Measurements from ENCODE around the gene APBA2. TPM values are rescaled to one million over a fixed set of nuclear protein-coding genes. Genes with fewer than 3 reads are reported as not detected.

The APBA2 gene
- total and polyA plus RNA-seq, 10 of the 15 experiments (the other 5 are each of a cell fraction or from before 2014, with no cell fraction given) = 0.06 to 0.26 (median 0.07) TPM; not detected in 7

DNA sequence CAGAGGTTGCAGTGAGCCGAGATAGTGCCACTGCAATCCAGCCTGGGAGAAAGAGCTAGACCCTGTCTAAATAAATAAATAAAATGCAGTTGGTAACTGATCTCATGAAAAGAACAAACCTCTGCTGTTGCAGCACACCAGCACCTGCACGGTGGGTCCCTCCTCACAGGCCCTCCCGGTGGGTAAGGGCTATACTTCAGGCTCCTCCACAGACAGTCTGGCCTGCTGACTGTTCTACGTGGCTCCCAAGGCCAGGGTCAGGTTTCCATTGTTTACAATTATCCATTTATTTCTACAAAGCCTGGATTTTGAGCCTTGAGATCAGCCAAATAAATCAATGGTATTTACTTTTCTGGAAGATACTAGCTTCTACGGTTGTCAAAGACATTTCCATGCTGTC, 5.1 kb upstream of the APBA2 start:
- peaks cover 0 to 5% of the 10 kb centered on the region in 2 experiments; a peak in 3 of 4 replicates for H3K27me3 ChIP-seq (replicated peaks in 1 of 2; ENCODE audit: control insufficient read depth in 2 of 2, insufficient read depth in 2 of 2, low read length in 1 of 2)
- SMC1A ChIA-PET (ENCODE audit: uncharacterized antibody, unreplicated experiment) = no interaction called here
- CTCF ChIA-PET = no interaction called here
- H3K9ac ChIP-seq (ENCODE audit: control insufficient read depth, insufficient read depth, low read length) = no peak overlapping the region
- intact Hi-C loops (cut with micrococcal nuclease; ENCODE audit: unreplicated experiment) = no loop called here
- H4K20me1 ChIP-seq (ENCODE audit: control insufficient read depth, insufficient read depth) = no peaks in the 10 kb centered on the region
- DNase-seq (ENCODE audit: low read depth, low spot score) (no peak), FAIRE-seq (no peak), ATAC-seq (no peak)
- POLR2A ChIA-PET = no interaction called here
- H3K4me1 ChIP-seq (ENCODE audit: control insufficient read depth, insufficient read depth, low read length) = no peaks in the 10 kb centered on the region
- no peak overlapping the region for H2AFZ ChIP-seq (ENCODE audit: control insufficient read depth, low read depth, low read length)
- H3K4me3 ChIP-seq = no peak overlapping the region
- 33% methylated on average over 5 of the region's 5 CpGs for WGBS (ENCODE audit: insufficient coverage, insufficient replicate concordance, low lambda C conversion rate, missing lambda C conversion rate)
- no peaks in the 10 kb centered on the region for H3K36me3 ChIP-seq (ENCODE audit: control insufficient read depth in 2 of 2, insufficient read depth in 2 of 2, low read length in 1 of 2)
- in situ Hi-C loops (cut with MboI) = no loop called here
- no peaks in the 10 kb centered on the region for H3K79me2 ChIP-seq (ENCODE audit: control insufficient read depth, insufficient read depth, low read length)
- RAD21 ChIA-PET (ENCODE audit: unreplicated experiment) = no interaction called here
- H3K27ac ChIP-seq (ENCODE audit: control insufficient read depth, insufficient read depth) = no peak overlapping the region
- no TSS peak for BruUV-seq (replicated peaks)
- no peaks in the 10 kb centered on the region for H3K9me3 ChIP-seq (replicated peaks; ENCODE audit: control insufficient read depth, insufficient read depth, low read length)
- H3K4me2 ChIP-seq (ENCODE audit: control insufficient read depth, insufficient read depth) = no peak overlapping the region
- TF ChIP-seq BACH1 (IDR thresholded peaks at IDR 0.05; ENCODE audit: borderline replicate concordance) = no peak
- TF ChIP-seq IKZF2 (IDR thresholded peaks at IDR 0.05) = no peak
- TF ChIP-seq SMAD5 (IDR thresholded peaks at IDR 0.05; ENCODE audit: low read depth) = no peak
- TF ChIP-seq, protein P1, sequence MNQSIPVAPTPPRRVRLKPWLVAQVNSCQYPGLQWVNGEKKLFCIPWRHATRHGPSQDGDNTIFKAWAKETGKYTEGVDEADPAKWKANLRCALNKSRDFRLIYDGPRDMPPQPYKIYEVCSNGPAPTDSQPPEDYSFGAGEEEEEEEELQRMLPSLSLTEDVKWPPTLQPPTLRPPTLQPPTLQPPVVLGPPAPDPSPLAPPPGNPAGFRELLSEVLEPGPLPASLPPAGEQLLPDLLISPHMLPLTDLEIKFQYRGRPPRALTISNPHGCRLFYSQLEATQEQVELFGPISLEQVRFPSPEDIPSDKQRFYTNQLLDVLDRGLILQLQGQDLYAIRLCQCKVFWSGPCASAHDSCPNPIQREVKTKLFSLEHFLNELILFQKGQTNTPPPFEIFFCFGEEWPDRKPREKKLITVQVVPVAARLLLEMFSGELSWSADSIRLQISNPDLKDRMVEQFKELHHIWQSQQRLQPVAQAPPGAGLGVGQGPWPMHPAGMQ (IDR thresholded peaks at IDR 0.05; ENCODE audit: borderline replicate concordance) = no peak
- TF ChIP-seq CHD4 (IDR thresholded peaks at IDR 0.05) = no peak
- no peak for TF ChIP-seq KLF5 (IDR thresholded peaks at IDR 0.05; ENCODE audit: partially characterized antibody)
- TF ChIP-seq CREM (IDR thresholded peaks at IDR 0.05; ENCODE audit: low read depth) = no peak
- no peak for TF ChIP-seq RUNX3 (IDR thresholded peaks at IDR 0.05; ENCODE audit: low read length)

DNA sequence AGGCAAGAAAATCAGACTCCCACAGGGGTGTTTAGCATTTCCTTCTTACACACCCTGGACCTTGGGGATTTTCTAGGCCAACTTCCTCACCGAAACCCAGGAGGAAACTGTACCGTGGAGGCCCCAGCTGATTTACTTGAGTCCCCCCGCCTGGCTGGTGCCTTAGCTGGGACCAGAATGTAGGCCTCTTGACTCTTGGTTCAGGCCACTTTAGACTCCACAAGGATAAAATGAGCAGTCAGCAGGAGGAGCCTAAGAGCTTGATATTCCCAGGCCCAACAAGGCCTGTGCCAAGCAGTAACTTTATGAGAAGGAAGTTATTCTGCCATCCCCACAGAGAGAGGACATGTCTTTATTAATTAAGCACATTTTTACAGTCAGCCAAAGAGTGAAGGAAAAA, 4.6 kb upstream of the APBA2 start:
- WGBS (ENCODE audit: insufficient coverage, insufficient replicate concordance, low lambda C conversion rate, missing lambda C conversion rate) = 0% methylated on average over 3 of the region's 3 CpGs
- H3K9me3 ChIP-seq (replicated peaks; ENCODE audit: control insufficient read depth, insufficient read depth, low read length) = no peaks in the 10 kb centered on the region
- H3K4me1 ChIP-seq (ENCODE audit: control insufficient read depth, insufficient read depth, low read length) = no peaks in the 10 kb centered on the region
- no peak overlapping the region for H3K9ac ChIP-seq (ENCODE audit: control insufficient read depth, insufficient read depth, low read length)
- H3K4me3 ChIP-seq = no peak overlapping the region
- SMC1A ChIA-PET (ENCODE audit: uncharacterized antibody, unreplicated experiment) = no interaction called here
- H3K27me3 ChIP-seq (replicated peaks in 1 of 2; ENCODE audit: control insufficient read depth in 2 of 2, insufficient read depth in 2 of 2, low read length in 1 of 2) = peaks cover 0 to 5% of the 10 kb centered on the region in 2 experiments; a peak in 3 of 4 replicates
- no peaks in the 10 kb centered on the region for H3K79me2 ChIP-seq (ENCODE audit: control insufficient read depth, insufficient read depth, low read length)
- CTCF ChIA-PET = no interaction called here
- no TSS peak for BruUV-seq (replicated peaks)
- H4K20me1 ChIP-seq (ENCODE audit: control insufficient read depth, insufficient read depth) = no peaks in the 10 kb centered on the region
- no peaks in the 10 kb centered on the region for H3K36me3 ChIP-seq (ENCODE audit: control insufficient read depth in 2 of 2, insufficient read depth in 2 of 2, low read length in 1 of 2)
- no peak for FAIRE-seq
- TF ChIP-seq NBN (IDR thresholded peaks at IDR 0.05) (no peak), IRF4 (IDR thresholded peaks at IDR 0.05; ENCODE audit: low read depth, low read length) (no peak), SRF (IDR thresholded peaks at IDR 0.05; ENCODE audit: low read depth in 2 of 2, low read length in 2 of 2) (no peak), TCF12 (IDR thresholded peaks at IDR 0.05; ENCODE audit: low read depth, low read length) (no peak), POLR2AphosphoS5 (IDR thresholded peaks at IDR 0.05; ENCODE audit: low read length) (no peak), GABPA (IDR thresholded peaks at IDR 0.05; ENCODE audit: low read depth) (no peak), BRCA1 (IDR thresholded peaks at IDR 0.05; ENCODE audit: low read depth, low read length) (no peak)
- TF ChIP-seq, protein P2, sequence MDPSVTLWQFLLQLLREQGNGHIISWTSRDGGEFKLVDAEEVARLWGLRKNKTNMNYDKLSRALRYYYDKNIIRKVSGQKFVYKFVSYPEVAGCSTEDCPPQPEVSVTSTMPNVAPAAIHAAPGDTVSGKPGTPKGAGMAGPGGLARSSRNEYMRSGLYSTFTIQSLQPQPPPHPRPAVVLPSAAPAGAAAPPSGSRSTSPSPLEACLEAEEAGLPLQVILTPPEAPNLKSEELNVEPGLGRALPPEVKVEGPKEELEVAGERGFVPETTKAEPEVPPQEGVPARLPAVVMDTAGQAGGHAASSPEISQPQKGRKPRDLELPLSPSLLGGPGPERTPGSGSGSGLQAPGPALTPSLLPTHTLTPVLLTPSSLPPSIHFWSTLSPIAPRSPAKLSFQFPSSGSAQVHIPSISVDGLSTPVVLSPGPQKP (IDR thresholded peaks at IDR 0.05; ENCODE audit: low read depth, low read length) = no peak
- TF ChIP-seq, protein P1 (IDR thresholded peaks at IDR 0.05; ENCODE audit: borderline replicate concordance) = no peak
- no peak overlapping the region for H3K4me2 ChIP-seq (ENCODE audit: control insufficient read depth, insufficient read depth)
- RAD21 ChIA-PET (ENCODE audit: unreplicated experiment) = no interaction called here
- in situ Hi-C loops (cut with MboI) (no loop called here), intact Hi-C loops (cut with micrococcal nuclease; ENCODE audit: unreplicated experiment) (no loop called here)
- POLR2A ChIA-PET = no interaction called here
- ATAC-seq = no peak
- no peak overlapping the region for H3K27ac ChIP-seq (ENCODE audit: control insufficient read depth, insufficient read depth)
- no peak overlapping the region for H2AFZ ChIP-seq (ENCODE audit: control insufficient read depth, low read depth, low read length)
- no peak for DNase-seq (ENCODE audit: low read depth, low spot score)
